ENCODE results near the gene VRK3.
"Not testable (repeated sequence)": the region's sequence is repeated elsewhere in the genome, so short reads cannot be mapped to it uniquely, and the experiment has no call there.

Gene VRK3

DNA sequence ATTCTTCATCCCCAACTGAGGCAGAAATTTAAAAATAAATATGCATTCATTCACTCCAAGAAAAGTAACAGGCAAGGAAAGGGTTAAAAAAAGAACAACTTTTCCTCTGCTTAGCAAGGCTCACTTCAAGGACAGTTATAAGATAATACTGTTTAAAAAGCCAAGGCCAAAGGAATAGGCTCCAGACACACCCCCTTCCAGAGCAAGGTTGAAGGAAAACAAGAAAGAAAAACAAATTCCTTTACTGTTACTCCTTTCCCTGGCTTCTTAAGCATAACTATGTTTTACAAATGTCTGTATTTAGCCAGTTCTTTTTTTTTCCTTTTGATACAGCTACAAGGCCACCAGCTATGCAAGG lies 72.7 kb downstream of the VRK3 start:
- Histone ChIP-seq H3K27ac (ENCODE audit: low read depth in 2 of 2, low read length in 2 of 2) (no peak overlapping the region), H3K4me1 (ENCODE audit: control insufficient read depth in 2 of 2, insufficient read depth in 2 of 2, low read length in 2 of 2) (peaks cover 9 to 14% of the 10 kb centered on the region in 2 donors), H3K36me3 (ENCODE audit: control insufficient read depth in 2 of 2, insufficient read depth in 2 of 2, low read length in 2 of 2) (no peaks in the 10 kb centered on the region), H3K9me3 (ENCODE audit: control insufficient read depth in 2 of 2, low read length in 2 of 2) (no peaks in the 10 kb centered on the region), H3K27me3 (ENCODE audit: control insufficient read depth in 2 of 2, insufficient read depth in 2 of 2, low read length in 2 of 2) (no peaks in the 10 kb centered on the region), H3K4me3 (ENCODE audit: low read length in 2 of 2) (no peak overlapping the region), H3K9ac (ENCODE audit: low read depth in 1 of 2, low read length in 2 of 2) (no peak overlapping the region)

- Histone ChIP-seq H3K4me1 (ENCODE audit: control insufficient read depth in 2 of 2, insufficient read depth in 2 of 2, low read length in 2 of 2) (peaks cover 9 to 14% of the 10 kb centered on the region in 2 donors), H3K27ac (ENCODE audit: low read depth in 2 of 2, low read length in 2 of 2) (no peak overlapping the region), H3K9ac (ENCODE audit: low read depth in 1 of 2, low read length in 2 of 2) (no peak overlapping the region), H3K9me3 (ENCODE audit: control insufficient read depth in 2 of 2, low read length in 2 of 2) (no peaks in the 10 kb centered on the region), H3K27me3 (ENCODE audit: control insufficient read depth in 2 of 2, insufficient read depth in 2 of 2, low read length in 2 of 2) (no peaks in the 10 kb centered on the region), H3K4me3 (ENCODE audit: low read length in 2 of 2) (no peak overlapping the region), H3K36me3 (ENCODE audit: control insufficient read depth in 2 of 2, insufficient read depth in 2 of 2, low read length in 2 of 2) (no peaks in the 10 kb centered on the region)
These were observed 73.2 kb downstream of the VRK3 start for GRCh38 chr19:49951806-49952478.

- Histone ChIP-seq H3K4me3 (ENCODE audit: low read length in 2 of 2) (no peak overlapping the region), H3K36me3 (ENCODE audit: control insufficient read depth in 2 of 2, insufficient read depth in 2 of 2, low read length in 2 of 2) (no peaks in the 10 kb centered on the region), H3K9ac (ENCODE audit: low read depth in 1 of 2, low read length in 2 of 2) (no peak overlapping the region), H3K27me3 (ENCODE audit: control insufficient read depth in 2 of 2, insufficient read depth in 2 of 2, low read length in 2 of 2) (no peaks in the 10 kb centered on the region), H3K9me3 (ENCODE audit: control insufficient read depth in 2 of 2, low read length in 2 of 2) (no peaks in the 10 kb centered on the region), H3K4me1 (ENCODE audit: control insufficient read depth in 2 of 2, insufficient read depth in 2 of 2, low read length in 2 of 2) (peaks cover 7 to 14% of the 10 kb centered on the region in 2 donors), H3K27ac (ENCODE audit: low read depth in 2 of 2, low read length in 2 of 2) (no peak overlapping the region)
These were observed 74.1 kb downstream of the VRK3 start for GRCh38 chr19:49950956-49951526.

GRCh38 chr19:49950590-49950948 lies 74.6 kb downstream of the VRK3 start:
- H3K27me3 ChIP-seq (ENCODE audit: control insufficient read depth in 2 of 2, insufficient read depth in 2 of 2, low read length in 2 of 2) = no peaks in the 10 kb centered on the region
- H3K9ac ChIP-seq (ENCODE audit: low read depth in 1 of 2, low read length in 2 of 2) = no peak overlapping the region
- H3K36me3 ChIP-seq (ENCODE audit: control insufficient read depth in 2 of 2, insufficient read depth in 2 of 2, low read length in 2 of 2) = no peaks in the 10 kb centered on the region
- no peak overlapping the region for H3K4me3 ChIP-seq (ENCODE audit: low read length in 2 of 2)
- no peaks in the 10 kb centered on the region for H3K9me3 ChIP-seq (ENCODE audit: control insufficient read depth in 2 of 2, low read length in 2 of 2)
- H3K27ac ChIP-seq (ENCODE audit: low read depth in 2 of 2, low read length in 2 of 2) = no peak overlapping the region
- peaks cover 5 to 14% of the 10 kb centered on the region in 2 donors for H3K4me1 ChIP-seq (ENCODE audit: control insufficient read depth in 2 of 2, insufficient read depth in 2 of 2, low read length in 2 of 2)

DNA sequence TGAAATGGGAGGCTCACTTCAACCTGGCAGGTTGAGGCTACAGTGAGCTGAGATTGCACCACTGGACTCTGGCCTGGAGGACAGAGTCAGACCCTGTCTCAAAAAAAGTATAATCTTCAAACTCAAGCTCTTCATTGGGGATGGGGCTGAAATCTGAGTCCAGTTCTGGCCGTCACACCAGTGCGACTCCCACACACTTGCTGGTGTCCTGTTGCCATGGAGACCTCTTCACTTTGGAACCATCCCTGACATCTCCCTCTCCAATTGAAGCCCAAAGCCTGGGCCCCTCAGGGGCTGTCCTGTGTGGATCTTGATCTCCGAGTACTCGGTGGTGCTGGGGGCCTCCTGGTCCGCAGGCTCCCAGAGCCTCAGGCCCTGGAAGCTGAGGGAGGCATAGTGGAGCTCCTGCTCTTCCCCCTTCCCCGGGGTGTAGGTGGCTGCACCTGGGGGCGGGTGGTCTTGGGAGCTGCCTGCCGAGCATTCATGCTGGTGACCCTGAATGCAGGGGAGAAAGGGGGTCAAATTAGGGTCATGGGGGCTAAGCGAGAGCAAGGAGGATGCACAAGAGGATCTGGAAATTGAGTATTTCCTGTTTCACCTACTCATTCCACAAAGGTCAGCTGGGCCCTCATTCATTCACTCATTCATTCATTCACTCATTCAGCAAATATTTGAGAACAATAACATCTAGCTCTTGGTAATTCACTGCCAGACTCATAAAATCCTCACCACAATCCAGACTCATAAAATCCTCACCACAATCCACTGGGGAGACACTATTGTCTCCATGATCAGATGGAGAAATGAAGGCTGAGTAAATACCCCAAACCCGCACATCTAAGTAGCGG lies 75.2 kb downstream of the VRK3 start:
- no peak overlapping the region for H3K9ac ChIP-seq (ENCODE audit: low read depth in 1 of 2, low read length in 2 of 2)
- H3K36me3 ChIP-seq (ENCODE audit: control insufficient read depth in 2 of 2, insufficient read depth in 2 of 2, low read length in 2 of 2) = no peaks in the 10 kb centered on the region
- no peaks in the 10 kb centered on the region for H3K9me3 ChIP-seq (ENCODE audit: control insufficient read depth in 2 of 2, low read length in 2 of 2)
- no peaks in the 10 kb centered on the region for H3K27me3 ChIP-seq (ENCODE audit: control insufficient read depth in 2 of 2, insufficient read depth in 2 of 2, low read length in 2 of 2)
- H3K4me3 ChIP-seq (ENCODE audit: low read length in 2 of 2) = no peak overlapping the region
- no peak overlapping the region for H3K27ac ChIP-seq (ENCODE audit: low read depth in 2 of 2, low read length in 2 of 2)
- peaks cover 4 to 13% of the 10 kb centered on the region in 2 donors for H3K4me1 ChIP-seq (ENCODE audit: control insufficient read depth in 2 of 2, insufficient read depth in 2 of 2, low read length in 2 of 2)

- H3K4me3 ChIP-seq (ENCODE audit: low read length in 2 of 2) = no peak overlapping the region
- H3K9ac ChIP-seq (ENCODE audit: low read depth in 1 of 2, low read length in 2 of 2) = no peak overlapping the region
- H3K27ac ChIP-seq (ENCODE audit: low read depth in 2 of 2, low read length in 2 of 2) = no peak overlapping the region
- H3K36me3 ChIP-seq (ENCODE audit: control insufficient read depth in 2 of 2, insufficient read depth in 2 of 2, low read length in 2 of 2) = no peaks in the 10 kb centered on the region
- H3K4me1 ChIP-seq (ENCODE audit: control insufficient read depth in 2 of 2, insufficient read depth in 2 of 2, low read length in 2 of 2) = peaks cover 0 to under 1% of the 10 kb centered on the region in 2 donors
- no peaks in the 10 kb centered on the region for H3K27me3 ChIP-seq (ENCODE audit: control insufficient read depth in 2 of 2, insufficient read depth in 2 of 2, low read length in 2 of 2)
- no peaks in the 10 kb centered on the region for H3K9me3 ChIP-seq (ENCODE audit: control insufficient read depth in 2 of 2, low read length in 2 of 2)
These were observed 78.8 kb downstream of the VRK3 start for GRCh38 chr19:49946415-49946814.

GRCh38 chr19:49944567-49944966 lies 80.6 kb downstream of the VRK3 start:
- H3K4me3 ChIP-seq (ENCODE audit: low read length in 2 of 2); H3K27me3 ChIP-seq (ENCODE audit: control insufficient read depth in 2 of 2, insufficient read depth in 2 of 2, low read length in 2 of 2); H3K27ac ChIP-seq (ENCODE audit: low read depth in 2 of 2, low read length in 2 of 2); H3K9ac ChIP-seq (ENCODE audit: low read depth in 1 of 2, low read length in 2 of 2); H3K4me1 ChIP-seq (ENCODE audit: control insufficient read depth in 2 of 2, insufficient read depth in 2 of 2, low read length in 2 of 2); H3K9me3 ChIP-seq (ENCODE audit: control insufficient read depth in 2 of 2, low read length in 2 of 2); H3K36me3 ChIP-seq (ENCODE audit: control insufficient read depth in 2 of 2, insufficient read depth in 2 of 2, low read length in 2 of 2): not testable (repeated sequence)

GRCh38 chr19:49940482-49940791 lies 84.7 kb downstream of the VRK3 start:
- H3K4me1 ChIP-seq (ENCODE audit: control insufficient read depth in 2 of 2, insufficient read depth in 2 of 2, low read length in 2 of 2) = peaks cover 4% of the 10 kb centered on the region in 2 donors
- H3K27ac ChIP-seq (ENCODE audit: low read depth in 2 of 2, low read length in 2 of 2) = no peak overlapping the region
- H3K36me3 ChIP-seq (ENCODE audit: control insufficient read depth in 2 of 2, insufficient read depth in 2 of 2, low read length in 2 of 2) = no peaks in the 10 kb centered on the region
- no peak overlapping the region for H3K9ac ChIP-seq (ENCODE audit: low read depth in 1 of 2, low read length in 2 of 2)
- H3K4me3 ChIP-seq (ENCODE audit: low read length in 2 of 2) = no peak overlapping the region
- no peaks in the 10 kb centered on the region for H3K27me3 ChIP-seq (ENCODE audit: control insufficient read depth in 2 of 2, insufficient read depth in 2 of 2, low read length in 2 of 2)
- H3K9me3 ChIP-seq (ENCODE audit: control insufficient read depth in 2 of 2, low read length in 2 of 2) = no peaks in the 10 kb centered on the region

GRCh38 chr19:49939721-49940481 lies 85.3 kb downstream of the VRK3 start:
- no peak overlapping the region for H3K4me3 ChIP-seq (ENCODE audit: low read length in 2 of 2)
- H3K27ac ChIP-seq (ENCODE audit: low read depth in 2 of 2, low read length in 2 of 2) = no peak overlapping the region

DNA sequence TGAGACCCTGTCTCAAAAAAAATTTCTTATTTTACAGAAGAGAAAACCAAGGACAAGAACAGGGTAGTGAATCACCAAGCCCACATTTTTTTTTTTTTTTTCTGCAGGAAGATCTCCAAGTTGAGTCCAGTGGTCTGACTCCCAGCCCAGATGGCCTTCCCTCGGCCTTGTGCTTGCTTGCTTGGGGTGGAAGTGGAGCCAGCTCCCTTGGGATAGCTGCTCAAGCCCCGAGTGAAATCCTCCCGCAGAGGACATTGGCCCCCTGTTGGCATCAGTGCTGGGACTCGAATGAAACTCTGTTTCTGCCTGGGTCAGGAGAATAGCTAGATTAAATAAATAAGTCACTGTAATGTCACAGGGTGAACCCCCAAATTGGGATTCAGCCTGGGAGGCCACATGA lies 86.5 kb downstream of the VRK3 start:
- Histone ChIP-seq H3K9me3 (ENCODE audit: control insufficient read depth in 2 of 2, low read length in 2 of 2) (no peaks in the 10 kb centered on the region), H3K27ac (ENCODE audit: low read depth in 2 of 2, low read length in 2 of 2) (no peak overlapping the region), H3K4me3 (ENCODE audit: low read length in 2 of 2) (no peak overlapping the region)

More at GRCh38 chr19:49939721-49940481, 85.3 kb downstream of the VRK3 start:
- Histone ChIP-seq H3K27me3 (ENCODE audit: control insufficient read depth in 2 of 2, insufficient read depth in 2 of 2, low read length in 2 of 2) (no peaks in the 10 kb centered on the region), H3K9me3 (ENCODE audit: control insufficient read depth in 2 of 2, low read length in 2 of 2) (no peaks in the 10 kb centered on the region), H3K36me3 (ENCODE audit: control insufficient read depth in 2 of 2, insufficient read depth in 2 of 2, low read length in 2 of 2) (no peaks in the 10 kb centered on the region), H3K4me1 (ENCODE audit: control insufficient read depth in 2 of 2, insufficient read depth in 2 of 2, low read length in 2 of 2) (peaks cover 4% of the 10 kb centered on the region in 2 donors), H3K9ac (ENCODE audit: low read depth in 1 of 2, low read length in 2 of 2) (no peak overlapping the region)

More for the DNA sequence above, 86.5 kb downstream of the VRK3 start:
- H3K4me1 ChIP-seq (ENCODE audit: control insufficient read depth in 2 of 2, insufficient read depth in 2 of 2, low read length in 2 of 2) = peaks cover 4% of the 10 kb centered on the region in 2 donors
- no peaks in the 10 kb centered on the region for H3K36me3 ChIP-seq (ENCODE audit: control insufficient read depth in 2 of 2, insufficient read depth in 2 of 2, low read length in 2 of 2)
- H3K27me3 ChIP-seq (ENCODE audit: control insufficient read depth in 2 of 2, insufficient read depth in 2 of 2, low read length in 2 of 2) = no peaks in the 10 kb centered on the region
- H3K9ac ChIP-seq (ENCODE audit: low read depth in 1 of 2, low read length in 2 of 2) = no peak overlapping the region

Measured in mucosa of rectum (tissue), 2 donors.